ENCODE measurements around the gene DISP3. TPM values are rescaled to one million over a fixed set of nuclear protein-coding genes. Genes with fewer than 3 reads are reported as not detected.

The DISP3 gene
- total and polyA plus RNA-seq, 2 of the 13 experiments (the other 11 are each of a cell fraction or from before 2014, with no cell fraction given), result 0.08 to 0.13 TPM

DNA sequence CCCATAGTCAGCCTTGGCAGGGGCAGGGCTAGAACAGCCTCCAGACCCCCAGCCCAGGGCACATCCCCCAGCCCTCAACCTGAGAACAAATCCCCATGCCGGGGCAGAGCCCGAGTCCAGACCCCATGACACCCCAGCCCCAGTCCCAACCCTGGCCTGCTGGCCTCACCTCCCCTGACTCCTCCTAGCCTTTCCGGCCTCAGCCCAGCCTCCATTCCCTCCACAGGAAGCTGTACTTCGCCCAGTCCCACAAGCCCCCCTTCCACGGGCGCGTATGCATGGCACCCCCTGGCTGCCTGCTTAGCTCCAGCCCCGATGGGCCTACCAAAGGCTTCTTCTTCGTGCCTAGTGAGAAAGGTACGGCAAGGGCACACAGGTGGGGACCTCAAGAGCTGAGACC, 50.4 kb downstream of the DISP3 start:
- WGBS (ENCODE audit: low lambda C conversion rate), result 22% methylated on average over 8 of the region's 10 CpGs
- FAIRE-seq, result no peak

More for the DNA sequence above, 50.4 kb downstream of the DISP3 start:
- H3K36me3 ChIP-seq (replicated peaks in 1 of 2; ENCODE audit: control insufficient read depth in 1 of 2, insufficient read depth in 2 of 2, low read length in 2 of 2), result no peaks in the 10 kb centered on the region
- H3K27me3 ChIP-seq (ENCODE audit: control insufficient read depth in 1 of 2, insufficient read depth in 2 of 2, low read length in 2 of 2), result peaks cover 3 to 52% of the 10 kb centered on the region in 2 experiments; a peak in 4 of 5 replicates
- H3K4me3 ChIP-seq (replicated peaks in 1 of 3; ENCODE audit: insufficient read depth in 1 of 3, low read depth in 2 of 3, low read length in 3 of 3), result no peak overlapping the region
- no peak overlapping the region for H3K27ac ChIP-seq (ENCODE audit: extremely low read length, insufficient read depth, low read length)
- no peaks in the 10 kb centered on the region for H3K4me1 ChIP-seq (ENCODE audit: insufficient read depth, low read length)
- in situ Hi-C loops (cut with HindIII; ENCODE audit: extremely low pct_ligation_motif_present, low pct_unique_long_range_greater_than_20kb) (no loop called here), intact Hi-C loops (cut with micrococcal nuclease; ENCODE audit: unreplicated experiment) (no loop called here)
- DNase-seq (ENCODE audit: low spot score) (no peak), ATAC-seq (no peak)
- H3K9me3 ChIP-seq (ENCODE audit: low read length), result no peaks in the 10 kb centered on the region
- H3K4me2 ChIP-seq (ENCODE audit: low read depth, low read length), result no peak overlapping the region
- POLR2A ChIA-PET, result no interaction called here
- BruUV-seq (replicated peaks), result no TSS peak
- TF ChIP-seq, protein P1, sequence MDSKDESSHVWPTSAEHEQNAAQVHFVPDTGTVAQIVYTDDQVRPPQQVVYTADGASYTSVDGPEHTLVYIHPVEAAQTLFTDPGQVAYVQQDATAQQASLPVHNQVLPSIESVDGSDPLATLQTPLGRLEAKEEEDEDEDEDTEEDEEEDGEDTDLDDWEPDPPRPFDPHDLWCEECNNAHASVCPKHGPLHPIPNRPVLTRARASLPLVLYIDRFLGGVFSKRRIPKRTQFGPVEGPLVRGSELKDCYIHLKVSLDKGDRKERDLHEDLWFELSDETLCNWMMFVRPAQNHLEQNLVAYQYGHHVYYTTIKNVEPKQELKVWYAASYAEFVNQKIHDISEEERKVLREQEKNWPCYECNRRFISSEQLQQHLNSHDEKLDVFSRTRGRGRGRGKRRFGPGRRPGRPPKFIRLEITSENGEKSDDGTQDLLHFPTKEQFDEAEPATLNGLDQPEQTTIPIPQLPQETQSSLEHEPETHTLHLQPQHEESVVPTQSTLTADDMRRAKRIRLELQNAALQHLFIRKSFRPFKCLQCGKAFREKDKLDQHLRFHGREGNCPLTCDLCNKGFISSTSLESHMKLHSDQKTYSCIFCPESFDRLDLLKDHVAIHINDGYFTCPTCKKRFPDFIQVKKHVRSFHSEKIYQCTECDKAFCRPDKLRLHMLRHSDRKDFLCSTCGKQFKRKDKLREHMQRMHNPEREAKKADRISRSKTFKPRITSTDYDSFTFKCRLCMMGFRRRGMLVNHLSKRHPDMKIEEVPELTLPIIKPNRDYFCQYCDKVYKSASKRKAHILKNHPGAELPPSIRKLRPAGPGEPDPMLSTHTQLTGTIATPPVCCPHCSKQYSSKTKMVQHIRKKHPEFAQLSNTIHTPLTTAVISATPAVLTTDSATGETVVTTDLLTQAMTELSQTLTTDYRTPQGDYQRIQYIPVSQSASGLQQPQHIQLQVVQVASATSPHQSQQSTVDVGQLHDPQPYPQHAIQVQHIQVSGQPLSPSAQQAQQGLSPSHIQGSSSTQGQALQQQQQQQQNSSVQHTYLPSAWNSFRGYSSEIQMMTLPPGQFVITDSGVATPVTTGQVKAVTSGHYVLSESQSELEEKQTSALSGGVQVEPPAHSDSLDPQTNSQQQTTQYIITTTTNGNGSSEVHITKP (CRISPR knock-in tag; IDR thresholded peaks at IDR 0.05; ENCODE audit: low read depth), result no peak
- no peak for TF ChIP-seq NFIC (IDR thresholded peaks at IDR 0.05; ENCODE audit: low read length)
- TF ChIP-seq NFKB2 (CRISPR knock-in tag; IDR thresholded peaks at IDR 0.05; ENCODE audit: borderline replicate concordance), result no peak
- TF ChIP-seq AKNA (CRISPR knock-in tag; IDR thresholded peaks at IDR 0.05; ENCODE audit: borderline replicate concordance), result no peak
- H4K20me1 ChIP-seq (ENCODE audit: insufficient read depth, low read length), result 0 out of 2 replicates have a peak, but pooled peaks cover 2% of the 10 kb centered on the region
- H3K79me2 ChIP-seq (ENCODE audit: insufficient read depth, low read length), result no peaks in the 10 kb centered on the region
- no peak overlapping the region for H2AFZ ChIP-seq (ENCODE audit: low read length)
- CTCF ChIA-PET (ENCODE audit: low intra/inter-chr PET ratio, low total read pairs), result no interaction called here
- no peak overlapping the region for H3K9ac ChIP-seq (ENCODE audit: insufficient read depth, low read depth, low read length)

Data from HepG2 (cell line).